IMR-90 (cell line): ENCODE measurements around the gene STARD3. TPM values are rescaled to one million over a fixed set of nuclear protein-coding genes. Genes with fewer than 3 reads are reported as not detected.
"Not testable (repeated sequence)": the region's sequence is repeated elsewhere in the genome, so short reads cannot be mapped to it uniquely, and the experiment has no call there.

Experiments used
- ATAC-seq: fragments of 200-7000 bp; cut with Tn5 transposase; 2 replicates; pipeline ENCODE4 v1.9.1; 2020; ENCODE audit warnings: low read depth, mild to moderate bottlenecking, moderate library complexity
- BruUV-seq: library from RNA; stranded (reverse); fragments of 400-500 nt; replicated peaks from 2 replicates; lab custom pipeline; 2021; lab: Mats Ljungman, UMichigan
- CTCF ChIA-PET: fragments of 300-600 bp; formaldehyde crosslinking; extraction: SDS; loops from one replicate; lab custom pipeline; 2021; ENCODE audit warnings: antibody characterized with exemption; lab: Yijun Ruan, JAX
- POLR2A ChIA-PET: fragments of 300-600 bp; sonication (Branson Sonifier 250); formaldehyde crosslinking; loops from one replicate; lab custom pipeline; 2022; ENCODE audit warnings: antibody characterized with exemption; ENCODE audit not compliant: unreplicated experiment; lab: Charles Lee
- DNase-seq: peaks from one replicate; pipeline ENCODE4 v3.0.0; 2013
- H2AFZ ChIP-seq: replicated peaks from 2 replicates; pipeline ENCODE3; 2013; ENCODE audit warnings: low read length, mild to moderate bottlenecking; ENCODE audit not compliant: poor library complexity
- H2AK5ac ChIP-seq: 2 replicates; pipeline ENCODE4 v1.6.1; 2013; ENCODE audit warnings: low read depth, low read length, inconsistent platforms
- H2AK9ac ChIP-seq: replicated peaks from 2 replicates; pipeline ENCODE3; 2013; ENCODE audit warnings: mild to moderate bottlenecking, low read depth, low read length, moderate library complexity; ENCODE audit not compliant: poor library complexity
- H2BK120ac ChIP-seq: 2 replicates; pipeline ENCODE4 v1.6.1; 2013; ENCODE audit warnings: low read depth, low read length, inconsistent platforms
- H2BK15ac ChIP-seq: 3 replicates; pipeline ENCODE4 v1.6.1; 2013; ENCODE audit warnings: low read depth, low read length, inconsistent platforms
- H2BK20ac ChIP-seq: 2 replicates; pipeline ENCODE4 v1.6.1; 2013; ENCODE audit warnings: low read depth, mild to moderate bottlenecking, inconsistent platforms, low read length, moderate library complexity
- H2BK5ac ChIP-seq: 2 replicates; pipeline ENCODE4 v1.6.1; 2013; ENCODE audit warnings: mild to moderate bottlenecking, low read depth, low read length, inconsistent platforms; ENCODE audit not compliant: poor library complexity, severe bottlenecking
- H3K14ac ChIP-seq: replicated peaks from 2 replicates; pipeline ENCODE4 v1.6.1; 2013; ENCODE audit warnings: low read depth, low read length, inconsistent platforms
- H3K18ac ChIP-seq: 2 replicates; pipeline ENCODE4 v1.6.1; 2013; ENCODE audit warnings: low read depth, low read length, control low read depth
- H3K23ac ChIP-seq: 2 replicates; pipeline ENCODE4 v1.6.1; 2013; ENCODE audit warnings: low read depth, low read length, inconsistent platforms
- H3K27ac ChIP-seq: 2 replicates; pipeline ENCODE4 v1.5.1; 2013; ENCODE audit warnings: mild to moderate bottlenecking, control low read depth, low read length; ENCODE audit not compliant: insufficient read depth
- H3K27me3 ChIP-seq: 2 replicates; pipeline ENCODE4 v1.6.1; 2013; ENCODE audit warnings: low read length; ENCODE audit not compliant: control insufficient read depth, insufficient read depth
- H3K36me3 ChIP-seq: 2 replicates; pipeline ENCODE4 v1.6.1; 2013; ENCODE audit warnings: low read length, mixed read lengths; ENCODE audit not compliant: control insufficient read depth, insufficient read depth
- H3K4ac ChIP-seq: 2 replicates; pipeline ENCODE4 v1.6.1; 2013; ENCODE audit warnings: low read depth, low read length, inconsistent platforms
- H3K4me1 ChIP-seq: 2 replicates; pipeline ENCODE4 v1.6.1; 2013; ENCODE audit warnings: low read length, mixed read lengths; ENCODE audit not compliant: control insufficient read depth, insufficient read depth
- H3K4me2 ChIP-seq: 2 replicates; pipeline ENCODE4 v1.6.1; 2013; ENCODE audit warnings: low read depth, mild to moderate bottlenecking, control low read depth, low read length, moderate library complexity
- H3K4me3 ChIP-seq: 2 replicates; pipeline ENCODE4 v1.5.1; 2013; ENCODE audit warnings: low read depth, mild to moderate bottlenecking, control low read depth, low read length, moderate library complexity; ENCODE audit not compliant: insufficient read depth
- H3K56ac ChIP-seq: 2 replicates; pipeline ENCODE4 v1.6.1; 2013; ENCODE audit warnings: low read length, inconsistent platforms; ENCODE audit not compliant: insufficient read depth; ENCODE audit errors: extremely low read depth
- H3K79me1 ChIP-seq, 2 experiments: 2 replicates each; pipeline ENCODE4 v1.6.1; 2013; ENCODE audit warnings: low read length in 2 of 2, inconsistent platforms in 1 of 2, low read depth in 1 of 2
- H3K9ac ChIP-seq: 2 replicates; pipeline ENCODE4 v1.6.1; 2013; ENCODE audit warnings: low read depth, low read length, control low read depth
- H3K9me1 ChIP-seq: 2 replicates; pipeline ENCODE4 v1.6.1; 2013; ENCODE audit warnings: low read length, inconsistent platforms; ENCODE audit not compliant: insufficient read depth
- H3K9me3 ChIP-seq: 2 replicates; pipeline ENCODE4 v1.6.1; 2013; ENCODE audit warnings: low read length; ENCODE audit not compliant: control insufficient read depth, insufficient read depth
- H4K20me1 ChIP-seq: 2 replicates; pipeline ENCODE4 v1.6.1; 2013; ENCODE audit warnings: low read length, inconsistent platforms; ENCODE audit not compliant: insufficient read depth
- H4K5ac ChIP-seq: 2 replicates; pipeline ENCODE4 v1.6.1; 2013; ENCODE audit warnings: mild to moderate bottlenecking, low read depth, low read length, control low read depth
- H4K8ac ChIP-seq, 2 experiments: 2 replicates each; pipeline ENCODE4 v1.6.1; 2013; ENCODE audit warnings: low read depth in 2 of 2, low read length in 2 of 2, control low read depth in 1 of 2, inconsistent platforms in 1 of 2
- H4K91ac ChIP-seq: 2 replicates; pipeline ENCODE4 v1.6.1; 2013; ENCODE audit warnings: low read depth, low read length, inconsistent platforms; ENCODE audit not compliant: insufficient read depth
- CHD1 ChIP-seq: IDR thresholded peaks from 2 replicates; pipeline ENCODE4 v1.6.1; 2012; ENCODE audit warnings: low read depth, low read length, improper control_type of control experiment
- FOS ChIP-seq: fragments of 150-350 bp; IDR thresholded peaks from 2 replicates; pipeline ENCODE4 v1.6.1; 2016; ENCODE audit warnings: low read depth, low read length
- RAD21 ChIP-seq: IDR thresholded peaks from 2 replicates; pipeline ENCODE4 v1.6.1; 2012; ENCODE audit warnings: low read length, improper control_type of control experiment
- RCOR1 ChIP-seq: IDR thresholded peaks from 2 replicates; pipeline ENCODE4 v1.6.1; 2012; ENCODE audit warnings: mild to moderate bottlenecking, low read length, improper control_type of control experiment; ENCODE audit not compliant: insufficient replicate concordance
- WGBS, 2 experiments: methylation state at CpG; one replicate each; pipeline versions ENCODE4 v1.1.5 to v1.1.7; 2013; ENCODE audit warnings: missing lambda C conversion rate in 2 of 2; ENCODE audit not compliant: insufficient read length in 1 of 2; ENCODE audit errors: extremely low coverage in 2 of 2; 5-methylcytosine and 5-hydroxymethylcytosine counted together
- dilution Hi-C: fragments of 300-500 bp; cut with HindIII; formaldehyde crosslinking; loops from one replicate; pipeline ENCODE4 v1.14.3; 2018; ENCODE audit warnings: low sequenced_read_pairs; ENCODE audit not compliant: unreplicated experiment
- in situ Hi-C: fragments of 300-500 bp; cut with MboI; formaldehyde crosslinking; loops from 3 replicates; pipeline ENCODE4 v1.14.3; 2019; ENCODE audit warnings: low sequenced_read_pairs, inconsistent platforms, mixed read lengths
- intact Hi-C: fragments of 100-400 bp; cut with micrococcal nuclease; formaldehyde crosslinking; loops from 2 replicates; pipeline ENCODE4 v1.10.0; 2022
- polyA plus RNA-seq, 3 experiments: library from polyadenylated mRNA; depleted of rRNA; stranded (reverse); fragments of >200 nt; gene quantifications; 2 replicates each; pipeline ENCODE4 v1.2.3, GENCODE V29; 2012; ENCODE audit warnings: low replicate concordance in 1 of 3
- total RNA-seq: library from RNA; depleted of rRNA; stranded (reverse); fragments of >200 nt; gene quantifications from 2 replicates; pipeline ENCODE4 v1.2.3, GENCODE V29; 2012
- TF ChIP-seq, protein P1 (sequence below): conservative IDR thresholded peaks from 2 replicates; pipeline ENCODE4 v1.5.1; 2012; ENCODE audit warnings: mild to moderate bottlenecking, low read depth, low read length, improper control_type of control experiment

STARD3 gene
- total and polyA plus RNA-seq, 2 of the 4 experiments (the other 2 are of a cell fraction) = 8.1 to 50.4 TPM

DNA sequence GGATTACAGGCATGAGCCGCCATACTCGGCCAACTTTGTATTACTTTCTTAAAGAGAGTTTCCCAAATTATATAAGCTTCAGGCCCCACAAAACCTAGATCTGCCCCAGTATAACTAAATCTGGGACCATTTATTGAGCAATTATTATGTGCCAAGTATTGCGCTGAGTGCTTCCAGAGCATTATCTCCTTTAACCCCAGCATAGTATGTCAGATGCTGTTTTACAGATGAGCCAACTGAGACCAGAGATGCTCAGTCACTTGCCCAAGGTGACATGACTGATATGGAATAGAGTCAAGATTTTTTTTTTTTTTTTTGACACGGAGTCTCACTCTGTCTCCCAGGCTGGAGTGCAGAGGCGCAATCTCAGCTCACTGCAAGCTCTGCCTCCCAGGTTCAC lies 61.0 kb downstream of the STARD3 start:
- H3K27ac ChIP-seq = no peak overlapping the region
- no peaks in the 10 kb centered on the region for H3K9me3 ChIP-seq
- H3K9ac ChIP-seq = no peak overlapping the region
- no peak overlapping the region for H3K4me3 ChIP-seq
- no peak overlapping the region for H3K14ac ChIP-seq
- no peak overlapping the region for H2AFZ ChIP-seq
- intact Hi-C loops (no loop called here), in situ Hi-C loops (no loop called here), dilution Hi-C loops (no loop called here)
- H2BK15ac ChIP-seq = no peak overlapping the region
- H2BK5ac ChIP-seq = no peak overlapping the region
- BruUV-seq = no TSS peak
- H2AK5ac ChIP-seq = no peak overlapping the region
- DNase-seq = no peak
- H3K79me1 ChIP-seq = peaks cover 0 to 31% of the 10 kb centered on the region in 2 experiments; a peak in 3 of 4 replicates
- H3K4ac ChIP-seq = no peak overlapping the region
- ATAC-seq = no peak
- no peak for TF ChIP-seq FOS
- TF ChIP-seq, protein P1, sequence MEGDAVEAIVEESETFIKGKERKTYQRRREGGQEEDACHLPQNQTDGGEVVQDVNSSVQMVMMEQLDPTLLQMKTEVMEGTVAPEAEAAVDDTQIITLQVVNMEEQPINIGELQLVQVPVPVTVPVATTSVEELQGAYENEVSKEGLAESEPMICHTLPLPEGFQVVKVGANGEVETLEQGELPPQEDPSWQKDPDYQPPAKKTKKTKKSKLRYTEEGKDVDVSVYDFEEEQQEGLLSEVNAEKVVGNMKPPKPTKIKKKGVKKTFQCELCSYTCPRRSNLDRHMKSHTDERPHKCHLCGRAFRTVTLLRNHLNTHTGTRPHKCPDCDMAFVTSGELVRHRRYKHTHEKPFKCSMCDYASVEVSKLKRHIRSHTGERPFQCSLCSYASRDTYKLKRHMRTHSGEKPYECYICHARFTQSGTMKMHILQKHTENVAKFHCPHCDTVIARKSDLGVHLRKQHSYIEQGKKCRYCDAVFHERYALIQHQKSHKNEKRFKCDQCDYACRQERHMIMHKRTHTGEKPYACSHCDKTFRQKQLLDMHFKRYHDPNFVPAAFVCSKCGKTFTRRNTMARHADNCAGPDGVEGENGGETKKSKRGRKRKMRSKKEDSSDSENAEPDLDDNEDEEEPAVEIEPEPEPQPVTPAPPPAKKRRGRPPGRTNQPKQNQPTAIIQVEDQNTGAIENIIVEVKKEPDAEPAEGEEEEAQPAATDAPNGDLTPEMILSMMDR = no peak
- no peak for TF ChIP-seq RAD21
- TF ChIP-seq RCOR1 = no peak
- TF ChIP-seq CHD1 = no peak
- no peaks in the 10 kb centered on the region for H3K36me3 ChIP-seq
- H2AK9ac ChIP-seq = no peak overlapping the region
- no peak overlapping the region for H3K4me2 ChIP-seq
- no peak overlapping the region for H4K91ac ChIP-seq
- H4K5ac ChIP-seq = no peak overlapping the region
- H3K18ac ChIP-seq = no peak overlapping the region
- H3K27me3 ChIP-seq = no peaks in the 10 kb centered on the region
- H2BK20ac ChIP-seq = no peak overlapping the region
- WGBS, 2 experiments = no CpG with 5 or more reads among the region's 5 CpGs
- peaks cover 11% of the 10 kb centered on the region for H3K4me1 ChIP-seq
- ChIA-PET POLR2A (no interaction called here), CTCF (no interaction called here)
- H3K9me1 ChIP-seq = peaks cover 19% of the 10 kb centered on the region
- H4K20me1 ChIP-seq = peaks cover 19% of the 10 kb centered on the region
- no peak overlapping the region for H3K56ac ChIP-seq
- H2BK120ac ChIP-seq = no peak overlapping the region
- H4K8ac ChIP-seq = no peak overlapping the region
- H3K23ac ChIP-seq = no peak overlapping the region

DNA sequence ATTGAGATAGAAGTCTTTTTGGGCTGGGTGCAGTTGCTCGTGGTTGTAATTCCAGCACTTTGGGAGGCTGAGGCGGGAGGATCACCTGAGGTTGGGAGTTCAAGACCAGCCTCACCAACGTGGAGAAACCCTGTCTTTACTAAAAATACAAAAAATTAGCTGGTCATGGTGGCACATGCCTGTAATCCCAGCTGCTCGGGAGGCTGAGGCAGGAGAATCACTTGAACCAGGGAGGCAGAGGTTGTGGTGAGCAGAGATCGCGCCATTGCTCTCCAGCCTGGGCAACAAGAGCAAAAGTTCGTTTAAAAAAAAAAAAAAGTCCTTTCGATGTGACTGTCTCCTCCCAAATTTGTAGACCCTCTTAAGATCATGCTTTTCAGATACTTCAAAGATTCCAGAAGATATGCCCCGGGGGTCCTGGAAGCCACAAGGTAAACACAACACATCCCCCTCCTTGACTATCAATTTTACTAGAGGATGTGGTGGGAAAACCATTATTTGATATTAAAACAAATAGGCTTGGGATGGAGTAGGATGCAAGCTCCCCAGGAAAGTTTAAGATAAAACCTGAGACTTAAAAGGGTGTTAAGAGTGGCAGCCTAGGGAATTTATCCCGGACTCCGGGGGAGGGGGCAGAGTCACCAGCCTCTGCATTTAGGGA lies 62.3 kb downstream of the STARD3 start:
- H3K9me3 ChIP-seq, intact Hi-C loops, H3K36me3 ChIP-seq, H2BK120ac ChIP-seq, dilution Hi-C loops, in situ Hi-C loops, H3K27me3 ChIP-seq, H2BK20ac ChIP-seq, DNase-seq, H2BK15ac ChIP-seq, H3K56ac ChIP-seq, BruUV-seq: not testable (repeated sequence)
- Histone ChIP-seq H3K9me1 (peaks cover 21% of the 10 kb centered on the region), H3K9ac (peak overlapping the region; percentile 87), H4K91ac (peak overlapping the region; percentile 31; the same call in 1 of the 2 replicates), H3K27ac (0 out of 2 replicates have a peak overlapping the region, but pooled peaks have one; percentile 21), H2AK5ac (peak overlapping the region; percentile 26; the same call in 1 of the 2 replicates), H3K4me3 (peak overlapping the region; percentile 90), H4K20me1 (peaks cover 30% of the 10 kb centered on the region), H3K23ac (peak overlapping the region; percentile 21; the same call in 1 of the 2 replicates), H2BK5ac (peak overlapping the region; percentile 30), H3K4ac (peak overlapping the region; percentile 47), H4K5ac (peak overlapping the region; percentile 91), H4K8ac (peak overlapping the region; percentile 86 to 88), H3K18ac (peak overlapping the region; percentile 70), H3K4me1 (peaks cover 14% of the 10 kb centered on the region), H2AFZ (peak overlapping the region; percentile 89), H3K79me1 (peaks cover 0 to 45% of the 10 kb centered on the region in 2 experiments; a peak in 3 of 4 replicates), H2AK9ac (peak overlapping the region; percentile 13), H3K14ac (peak overlapping the region; percentile 26; the same call in 1 of the 2 replicates), H3K4me2 (peak overlapping the region; percentile 96)
- ChIA-PET CTCF (interaction anchor here (1.5 kb wide), 1 partner anchor 11 kb away, joined by 7 read pairs; the partner anchor contains the start of gene PGAP3), POLR2A (interaction anchor here (0.6 kb wide), 1 partner anchor 11 kb away, joined by 4 read pairs; the partner anchor contains the start of gene PGAP3)
- 80% methylated on average over 1 of the region's 11 CpGs; no CpG with 5 or more reads in 1 of the 2 experiments for WGBS, 2 experiments
- peak; percentile 1 for ATAC-seq
